Measurements from ENCODE around the gene PARP1.

- TF ChIP-seq, protein P1, sequence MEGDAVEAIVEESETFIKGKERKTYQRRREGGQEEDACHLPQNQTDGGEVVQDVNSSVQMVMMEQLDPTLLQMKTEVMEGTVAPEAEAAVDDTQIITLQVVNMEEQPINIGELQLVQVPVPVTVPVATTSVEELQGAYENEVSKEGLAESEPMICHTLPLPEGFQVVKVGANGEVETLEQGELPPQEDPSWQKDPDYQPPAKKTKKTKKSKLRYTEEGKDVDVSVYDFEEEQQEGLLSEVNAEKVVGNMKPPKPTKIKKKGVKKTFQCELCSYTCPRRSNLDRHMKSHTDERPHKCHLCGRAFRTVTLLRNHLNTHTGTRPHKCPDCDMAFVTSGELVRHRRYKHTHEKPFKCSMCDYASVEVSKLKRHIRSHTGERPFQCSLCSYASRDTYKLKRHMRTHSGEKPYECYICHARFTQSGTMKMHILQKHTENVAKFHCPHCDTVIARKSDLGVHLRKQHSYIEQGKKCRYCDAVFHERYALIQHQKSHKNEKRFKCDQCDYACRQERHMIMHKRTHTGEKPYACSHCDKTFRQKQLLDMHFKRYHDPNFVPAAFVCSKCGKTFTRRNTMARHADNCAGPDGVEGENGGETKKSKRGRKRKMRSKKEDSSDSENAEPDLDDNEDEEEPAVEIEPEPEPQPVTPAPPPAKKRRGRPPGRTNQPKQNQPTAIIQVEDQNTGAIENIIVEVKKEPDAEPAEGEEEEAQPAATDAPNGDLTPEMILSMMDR (conservative IDR thresholded peaks at IDR 0.05; ENCODE audit: low read depth, low read length): no peak
- TF ChIP-seq EZH2 (IDR thresholded peaks at IDR 0.05; ENCODE audit: borderline replicate concordance, low read depth, low read length, poor library complexity, severe bottlenecking): no peak
Observed at GRCh38 chr1:226320930-226321329, 87.0 kb downstream of the PARP1 start.

Measured in A673 (cell line).